ENCODE data around the gene GANAB. TPM values are rescaled to one million over a fixed set of nuclear protein-coding genes. Genes with fewer than 3 reads are reported as not detected.

GANAB gene
- total and polyA plus RNA-seq, 2 experiments from 2014 or later = 224 to 312 TPM

DNA sequence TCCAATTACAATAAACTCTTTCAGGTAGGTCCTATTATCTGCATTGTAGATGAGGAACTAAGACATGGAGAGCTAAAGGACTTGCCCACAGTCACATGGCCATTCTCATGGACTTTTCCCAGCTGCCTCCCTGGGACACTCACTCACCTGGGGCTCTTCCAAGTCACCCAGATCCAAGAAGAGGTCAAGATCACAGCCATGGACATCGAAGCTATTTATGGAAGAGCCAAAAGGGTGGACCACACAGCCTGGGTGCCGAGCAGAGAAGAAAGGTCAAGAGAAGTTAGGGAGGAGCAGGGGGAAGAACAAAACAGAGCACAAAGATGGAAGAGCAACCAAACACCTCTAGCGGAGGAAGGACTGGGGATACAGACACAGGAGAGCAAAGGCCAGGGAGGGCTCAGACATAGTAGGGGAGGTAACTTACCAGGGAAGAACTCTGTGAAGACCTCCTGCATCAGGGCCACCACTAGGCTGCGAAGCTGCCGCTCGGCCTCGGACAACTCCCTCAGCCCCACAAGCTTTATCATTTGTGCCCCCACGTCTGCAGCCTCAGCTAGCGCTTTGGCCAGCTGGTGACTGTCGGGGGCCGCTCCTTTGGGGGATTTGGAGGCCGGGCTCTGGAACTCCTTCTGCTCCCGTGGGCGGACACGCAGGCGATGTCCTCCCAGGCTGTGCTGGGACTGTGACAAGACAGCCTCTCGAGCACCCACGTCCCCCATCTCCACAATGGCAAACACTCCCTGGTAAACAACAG is 65.3 kb downstream of the GANAB start:
- Histone ChIP-seq H3K27me3 (replicated peaks; ENCODE audit: insufficient read depth) (no peaks in the 10 kb centered on the region), H3K9me2 (ENCODE audit: insufficient read depth) (no peaks in the 10 kb centered on the region), H3K9ac (no peak overlapping the region), H2AFZ (no peak overlapping the region), H3K27ac (no peak overlapping the region), H3F3A (ENCODE audit: insufficient read depth) (peaks cover 4% of the 10 kb centered on the region; the same call in 1 of the 2 replicates), H3K4me2 (ENCODE audit: unreplicated experiment) (no peak overlapping the region), H3K9me3 (ENCODE audit: low read depth) (no peaks in the 10 kb centered on the region), H3K36me3 (ENCODE audit: low read depth) (peaks cover 6% of the 10 kb centered on the region; the same call in 1 of the 2 replicates), H3K4me3 (no peak overlapping the region), H3K4me1 (ENCODE audit: insufficient read depth) (no peaks in the 10 kb centered on the region), H3K79me2 (ENCODE audit: insufficient read depth) (peaks cover 44% of the 10 kb centered on the region), H4K20me1 (ENCODE audit: insufficient read depth) (no peaks in the 10 kb centered on the region)
- DNase-seq = no peak
- in situ Hi-C loops (cut with MboI) = no loop called here
- TF ChIP-seq EZH2phosphoT487 (IDR thresholded peaks at IDR 0.05; ENCODE audit: insufficient read depth, low read depth) = no peak
- TF ChIP-seq EZH2 (IDR thresholded peaks at IDR 0.05; ENCODE audit: insufficient read depth, poor library complexity, severe bottlenecking) = no peak
- WGBS, 2 experiments (ENCODE audit: low coverage in 1 of 2, low lambda C conversion rate in 2 of 2, missing lambda C conversion rate in 2 of 2) = 84 to 89% methylated on average over 17 to 18 of the region's 18 CpGs

DNA sequence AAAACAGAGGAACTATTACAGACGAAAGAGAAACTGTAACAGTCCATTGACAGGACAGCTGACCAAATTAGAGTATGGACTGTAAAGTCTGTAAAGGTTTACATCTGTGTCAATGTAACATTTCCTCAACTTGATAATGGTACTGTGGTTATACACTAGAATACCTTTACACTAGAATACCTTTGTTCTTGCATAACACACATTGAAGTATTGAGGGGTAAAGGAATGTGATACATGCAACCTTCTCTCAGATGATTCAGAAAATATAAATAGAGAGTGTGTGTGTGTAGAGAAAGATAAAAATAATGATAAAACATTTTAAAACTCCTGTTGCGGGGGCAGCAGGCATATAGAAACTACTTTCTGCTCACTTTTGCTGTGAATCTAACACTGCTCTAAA is 67.2 kb downstream of the GANAB start:
- no peaks in the 10 kb centered on the region for H3K9me2 ChIP-seq (ENCODE audit: insufficient read depth)
- in situ Hi-C loops (cut with MboI) = no loop called here
- peaks cover 6% of the 10 kb centered on the region; the same call in 1 of the 2 replicates for H3K4me1 ChIP-seq (ENCODE audit: insufficient read depth)
- peaks cover 6% of the 10 kb centered on the region; the same call in 1 of the 2 replicates for H3K36me3 ChIP-seq (ENCODE audit: low read depth)
- H4K20me1 ChIP-seq (ENCODE audit: insufficient read depth) = no peaks in the 10 kb centered on the region
- H3K79me2 ChIP-seq (ENCODE audit: insufficient read depth) = peaks cover 46% of the 10 kb centered on the region
- no peak overlapping the region for H3K4me2 ChIP-seq (ENCODE audit: unreplicated experiment)
- no peak overlapping the region for H3K9ac ChIP-seq
- no peak overlapping the region for H2AFZ ChIP-seq
- H3K27ac ChIP-seq = no peak overlapping the region
- TF ChIP-seq EZH2 (IDR thresholded peaks at IDR 0.05; ENCODE audit: insufficient read depth, poor library complexity, severe bottlenecking) (no peak), EZH2phosphoT487 (IDR thresholded peaks at IDR 0.05; ENCODE audit: insufficient read depth, low read depth) (no peak)
- no peak overlapping the region for H3K4me3 ChIP-seq
- no peaks in the 10 kb centered on the region for H3K27me3 ChIP-seq (replicated peaks; ENCODE audit: insufficient read depth)
- no peaks in the 10 kb centered on the region for H3K9me3 ChIP-seq (ENCODE audit: low read depth)
- WGBS, 2 experiments (ENCODE audit: low coverage in 1 of 2, low lambda C conversion rate in 2 of 2, missing lambda C conversion rate in 2 of 2) = 79 to 84% methylated on average over 2 of the region's 2 CpGs
- no peak for DNase-seq
- peaks cover 4% of the 10 kb centered on the region; the same call in 1 of the 2 replicates for H3F3A ChIP-seq (ENCODE audit: insufficient read depth)

DNA sequence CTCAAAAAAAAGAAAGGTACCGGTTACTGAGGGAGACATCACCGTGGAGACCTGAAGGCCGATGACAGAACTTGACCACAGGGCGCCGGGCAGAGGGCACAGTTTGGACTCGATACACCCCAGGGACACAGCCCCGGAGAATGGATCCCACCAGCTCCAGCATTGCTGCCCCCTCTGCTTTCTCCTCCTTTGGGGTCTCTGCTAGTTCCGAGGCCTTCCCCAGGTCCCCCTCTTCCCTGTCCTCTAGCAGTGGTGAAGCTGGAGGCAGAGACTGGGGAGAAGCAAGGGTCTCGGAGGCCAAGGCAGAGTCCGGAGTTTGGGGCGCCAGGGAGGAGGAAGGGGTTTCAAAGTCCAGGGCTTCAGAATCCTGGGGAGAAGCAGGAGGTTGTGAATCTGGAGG is 67.9 kb downstream of the GANAB start:
- Histone ChIP-seq H3K27ac (no peak overlapping the region), H3K4me3 (no peak overlapping the region), H3K9ac (no peak overlapping the region), H3K9me3 (ENCODE audit: low read depth) (no peaks in the 10 kb centered on the region), H3K4me2 (ENCODE audit: unreplicated experiment) (no peak overlapping the region), H3K79me2 (ENCODE audit: insufficient read depth) (peaks cover 47% of the 10 kb centered on the region), H3K4me1 (ENCODE audit: insufficient read depth) (peaks cover 6% of the 10 kb centered on the region; the same call in 1 of the 2 replicates), H4K20me1 (ENCODE audit: insufficient read depth) (no peaks in the 10 kb centered on the region), H3K9me2 (ENCODE audit: insufficient read depth) (no peaks in the 10 kb centered on the region), H3F3A (ENCODE audit: insufficient read depth) (peaks cover 4% of the 10 kb centered on the region; the same call in 1 of the 2 replicates), H3K27me3 (replicated peaks; ENCODE audit: insufficient read depth) (no peaks in the 10 kb centered on the region), H3K36me3 (ENCODE audit: low read depth) (peaks cover 6% of the 10 kb centered on the region; the same call in 1 of the 2 replicates), H2AFZ (no peak overlapping the region)
- 94% methylated on average over 11 of the region's 11 CpGs for WGBS, 2 experiments (ENCODE audit: low coverage in 1 of 2, low lambda C conversion rate in 2 of 2, missing lambda C conversion rate in 2 of 2)
- DNase-seq = no peak
- TF ChIP-seq EZH2 (IDR thresholded peaks at IDR 0.05; ENCODE audit: insufficient read depth, poor library complexity, severe bottlenecking) (no peak), EZH2phosphoT487 (IDR thresholded peaks at IDR 0.05; ENCODE audit: insufficient read depth, low read depth) (no peak)
- in situ Hi-C loops (cut with MboI) = no loop called here

DNA sequence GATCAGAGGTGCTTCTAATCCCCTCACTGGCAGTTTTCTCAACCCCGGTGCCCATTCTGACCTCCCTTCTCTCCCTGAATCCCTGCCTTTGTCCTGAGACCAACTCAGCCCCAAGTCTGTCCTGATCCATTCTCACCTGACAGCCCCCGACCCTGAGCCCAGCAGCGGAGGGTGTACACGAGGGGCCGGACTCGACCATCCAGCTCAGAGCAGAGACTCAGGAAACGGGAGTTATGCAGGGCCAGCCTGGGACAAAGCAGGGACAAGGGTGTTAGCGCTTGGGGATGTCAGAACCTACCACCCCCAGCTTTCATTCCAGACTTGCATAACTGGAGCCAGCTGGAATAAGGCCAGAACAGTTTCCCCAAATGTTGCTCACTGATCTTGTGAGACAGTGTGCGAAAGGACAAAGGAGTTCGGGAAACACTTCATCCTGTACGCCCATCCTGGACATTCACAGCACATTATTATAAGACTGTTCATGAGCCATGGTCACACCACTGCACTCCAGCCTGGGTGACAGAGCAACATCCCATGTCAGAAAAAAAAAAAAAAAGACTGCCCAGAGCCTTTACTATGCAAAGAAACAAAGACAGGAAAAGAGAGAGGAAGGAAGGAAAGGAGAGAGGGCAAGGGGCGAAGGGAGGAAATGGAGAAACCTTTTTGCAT is 69.2 kb downstream of the GANAB start:
- H3K9me3 ChIP-seq (ENCODE audit: low read depth) = no peaks in the 10 kb centered on the region
- in situ Hi-C loops (cut with MboI) = no loop called here
- DNase-seq = no peak
- peaks cover 8% of the 10 kb centered on the region for H3K4me1 ChIP-seq (ENCODE audit: insufficient read depth)
- TF ChIP-seq EZH2phosphoT487 (IDR thresholded peaks at IDR 0.05; ENCODE audit: insufficient read depth, low read depth) = no peak
- no peak for TF ChIP-seq EZH2 (IDR thresholded peaks at IDR 0.05; ENCODE audit: insufficient read depth, poor library complexity, severe bottlenecking)
- 64 to 66% methylated on average over 12 of the region's 12 CpGs for WGBS, 2 experiments (ENCODE audit: low coverage in 1 of 2, low lambda C conversion rate in 2 of 2, missing lambda C conversion rate in 2 of 2)
- no peak overlapping the region for H3K27ac ChIP-seq
- H3K27me3 ChIP-seq (replicated peaks; ENCODE audit: insufficient read depth) = no peaks in the 10 kb centered on the region
- no peaks in the 10 kb centered on the region for H4K20me1 ChIP-seq (ENCODE audit: insufficient read depth)
- no peak overlapping the region; the same call in 1 of the 2 replicates for H3K9ac ChIP-seq
- H2AFZ ChIP-seq = no peak overlapping the region
- H3K4me2 ChIP-seq (ENCODE audit: unreplicated experiment) = no peak overlapping the region
- peaks cover 8% of the 10 kb centered on the region for H3K36me3 ChIP-seq (ENCODE audit: low read depth)
- no peaks in the 10 kb centered on the region for H3K9me2 ChIP-seq (ENCODE audit: insufficient read depth)
- H3F3A ChIP-seq (ENCODE audit: insufficient read depth) = peaks cover 4% of the 10 kb centered on the region; the same call in 1 of the 2 replicates
- H3K79me2 ChIP-seq (ENCODE audit: insufficient read depth) = peaks cover 50% of the 10 kb centered on the region
- no peak overlapping the region for H3K4me3 ChIP-seq
